GM19328 (cell line): Measurements from ENCODE around the gene ZFP91.
"Not testable (repeated sequence)": the region's sequence is repeated elsewhere in the genome, so short reads cannot be mapped to it uniquely, and the experiment has no call there.

ENCODE experiments used
- ATAC-seq: cut with Tn5 transposase; IDR thresholded peaks from one replicate; pipeline ENCODE4 v1.9.1; 2021; ENCODE audit warnings: mild to moderate bottlenecking, moderate library complexity; ENCODE audit not compliant: unreplicated experiment

The ZFP91 gene

DNA sequence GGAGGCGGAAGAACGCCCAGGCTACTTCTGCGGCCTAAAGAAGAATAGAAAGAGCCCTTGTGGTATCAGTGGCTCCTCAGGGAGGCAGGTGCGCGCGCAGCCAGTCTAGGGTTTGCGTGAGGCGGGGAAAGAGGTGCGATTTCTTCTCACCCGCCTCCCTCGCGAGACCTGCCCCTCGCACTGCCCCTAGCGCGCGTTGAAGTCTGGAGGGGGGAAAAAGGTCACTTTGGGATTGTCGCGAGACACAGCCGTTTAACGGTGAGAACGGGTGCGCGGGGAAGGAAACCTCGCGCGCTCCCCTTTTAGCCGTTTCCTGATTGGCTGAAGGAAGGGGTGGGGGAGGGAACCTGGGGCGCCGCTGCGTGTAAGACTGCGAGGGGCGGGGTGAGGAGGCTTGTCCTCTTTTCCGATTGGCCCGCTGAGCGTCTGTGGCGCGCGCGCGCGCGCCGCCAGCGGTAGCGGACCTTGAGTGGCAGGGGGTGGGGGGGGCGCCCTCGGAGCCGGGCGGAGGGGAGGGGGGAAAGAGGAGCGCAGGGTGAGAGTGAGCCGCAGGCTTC, at the start of gene ZFP91:
Gene ZFP91, plus strand, starts transcription at position 429 of the 557 bp plus-strand sequence. CDS start 219 bp downstream, outside the sequence.
- ATAC-seq: peak; percentile 31

- no peak for ATAC-seq
These were observed 48.6 kb upstream of the ZFP91 start for GRCh38 chr11:58530236-58530635.

DNA sequence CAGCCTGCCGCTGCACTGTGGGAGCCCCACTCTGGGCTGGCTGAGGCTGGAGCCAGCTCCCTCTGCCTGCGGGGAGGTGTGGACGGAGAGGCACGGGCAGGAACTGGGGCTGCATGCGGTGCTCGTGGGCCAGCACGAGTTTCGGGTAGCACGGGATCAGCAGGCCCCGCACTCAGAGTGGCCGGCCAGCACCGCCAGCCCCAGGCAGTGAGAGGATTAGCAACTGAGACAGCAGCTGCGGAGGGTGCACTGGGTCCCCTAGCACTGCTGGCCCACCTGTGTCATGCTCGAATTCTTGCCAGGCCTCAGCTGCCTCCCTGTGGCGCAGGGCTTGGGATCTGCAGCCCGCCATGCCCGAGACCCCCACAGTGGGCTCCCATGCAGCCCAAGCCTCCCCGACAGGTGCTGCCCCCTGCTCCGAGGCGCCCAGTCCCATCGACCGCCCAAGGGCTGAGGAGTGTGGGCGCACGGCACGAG, 47.0 kb upstream of the ZFP91 start:
- no peak for ATAC-seq

- no peak for ATAC-seq
These were observed 32.0 kb upstream of the ZFP91 start for GRCh38 chr11:58546841-58547240.

- ATAC-seq: no peak
These were observed 29.2 kb upstream of the ZFP91 start for GRCh38 chr11:58549644-58550043.

DNA sequence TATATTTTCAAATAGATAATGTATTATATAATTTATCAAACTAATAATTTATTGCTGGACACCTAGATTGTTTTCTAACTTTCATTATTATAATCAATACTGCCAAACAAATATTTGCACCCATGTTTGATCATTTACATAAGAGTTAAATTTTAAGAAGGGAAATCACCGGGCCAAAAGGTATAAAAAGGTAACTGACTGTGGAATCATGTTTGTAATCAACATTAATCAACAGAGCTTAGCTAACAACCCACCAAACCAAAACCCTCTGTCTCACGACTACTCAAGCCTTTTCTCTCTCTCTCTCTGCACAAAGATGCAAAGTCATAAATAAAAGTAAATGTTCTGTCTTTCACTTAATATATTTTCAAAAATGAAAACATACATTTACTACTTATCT, 18.0 kb upstream of the ZFP91 start:
- ATAC-seq: no peak

DNA sequence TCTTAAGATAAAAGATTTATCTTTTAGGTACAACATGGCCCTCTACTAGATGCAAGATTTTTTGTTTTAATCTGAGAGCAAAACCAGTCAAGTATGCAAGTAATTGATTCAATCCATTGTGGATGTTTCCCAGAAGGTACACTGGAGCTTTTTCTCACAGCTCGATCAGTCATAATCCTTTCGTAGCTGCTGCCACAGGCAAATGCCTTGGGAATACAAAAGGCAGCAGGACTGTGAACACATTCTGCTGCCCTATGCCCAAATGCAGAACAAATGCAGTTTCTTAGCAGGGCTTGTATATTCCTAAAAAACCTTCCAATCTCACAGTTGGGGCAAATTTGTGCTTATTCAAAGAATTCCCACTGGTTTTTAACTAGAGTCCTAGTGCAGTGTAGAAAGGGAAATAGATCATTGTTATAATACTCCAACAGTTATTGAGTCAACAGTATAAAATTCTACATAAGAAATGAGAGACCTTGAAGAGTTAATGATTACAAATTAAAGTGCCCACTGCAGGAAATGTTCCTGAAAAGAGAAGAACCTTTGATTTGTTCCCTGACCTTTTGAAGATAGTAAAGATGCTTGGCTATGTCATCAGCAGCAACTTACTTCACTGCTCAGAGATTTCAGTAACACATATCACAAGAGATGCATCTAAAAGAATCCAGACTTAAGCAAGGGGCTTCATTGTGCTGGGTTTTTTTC, 17.3 kb upstream of the ZFP91 start:
- no peak for ATAC-seq

GRCh38 chr11:58562375-58562800, 16.5 kb upstream of the ZFP91 start:
- ATAC-seq: no peak

DNA sequence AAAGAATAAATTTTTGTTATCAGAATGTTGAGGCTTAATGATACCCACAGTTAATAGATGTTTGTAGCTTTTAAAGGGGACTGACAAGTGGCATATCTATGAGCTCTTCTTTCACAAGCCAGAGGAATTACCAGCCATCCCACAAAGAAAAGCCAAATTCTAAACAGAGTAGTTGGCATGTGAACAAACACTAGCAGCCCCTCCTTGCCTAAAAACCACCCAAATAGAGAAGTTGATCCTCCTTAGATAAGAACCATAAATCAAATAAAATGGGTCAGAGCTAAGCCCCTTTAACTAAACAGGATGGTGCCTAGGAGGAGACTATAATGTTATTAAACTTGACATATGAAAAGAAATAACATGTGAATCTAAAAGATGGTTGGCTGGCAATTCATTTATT, 14.6 kb upstream of the ZFP91 start:
- ATAC-seq: no peak

- peak; percentile 85 for ATAC-seq
These were observed 10.9 kb upstream of the ZFP91 start for GRCh38 chr11:58567889-58568512.

GRCh38 chr11:58572906-58573305, 6.0 kb upstream of the ZFP91 start:
- not testable (repeated sequence) for ATAC-seq

- no peak for ATAC-seq
These were observed 5.3 kb upstream of the ZFP91 start for GRCh38 chr11:58573451-58574104.

DNA sequence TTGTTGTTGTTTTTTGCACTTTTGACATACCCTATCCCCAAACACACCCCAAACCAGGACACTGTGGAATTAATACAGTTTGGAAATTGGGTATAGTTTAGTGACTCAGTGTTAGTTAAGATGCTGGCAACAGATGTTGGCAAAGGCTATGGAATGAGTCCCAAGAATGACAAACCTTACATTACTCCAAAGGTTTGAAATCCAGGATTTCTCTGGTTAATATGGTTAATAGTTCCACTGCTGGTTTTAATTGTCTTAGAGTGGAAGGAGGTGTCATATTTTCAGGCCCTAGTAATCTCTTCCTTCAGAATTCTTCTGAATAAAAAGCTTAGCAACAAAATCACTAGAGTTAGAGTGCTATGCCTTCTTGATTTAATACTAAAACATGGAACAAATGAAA, 4.0 kb upstream of the ZFP91 start:
- no peak for ATAC-seq

DNA sequence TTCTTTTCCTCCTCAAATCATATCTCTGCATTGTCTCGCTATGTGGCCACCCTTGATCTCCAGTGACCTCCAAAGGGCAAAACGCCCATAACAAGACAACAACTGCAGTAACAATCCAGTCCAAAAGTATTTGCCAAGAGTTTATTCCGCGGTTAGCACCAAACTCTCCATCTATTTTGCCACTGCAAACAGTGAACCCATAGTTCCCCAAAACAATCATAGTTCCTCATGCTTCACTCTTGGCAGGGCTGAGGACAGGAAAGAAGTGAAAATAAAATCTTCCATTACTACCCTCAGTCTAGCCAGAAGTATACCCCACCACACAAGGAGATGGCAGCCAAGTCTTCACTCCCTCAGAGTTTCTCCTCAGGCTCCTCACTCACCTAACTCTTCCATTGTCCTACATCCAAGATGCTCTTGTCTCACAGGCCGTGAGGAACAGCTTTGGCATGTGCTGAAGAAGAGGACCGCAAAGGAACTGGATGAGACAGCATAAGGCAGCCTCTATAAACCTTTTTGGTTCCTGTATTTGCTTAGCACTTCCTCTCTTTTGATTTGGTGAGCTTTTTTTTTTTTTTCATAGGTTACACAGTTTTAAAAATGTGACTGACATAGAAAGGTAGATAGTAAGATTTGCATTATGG, 3.4 kb upstream of the ZFP91 start, which contains the start of gene LPXN:
Gene LPXN, minus strand, starts transcription at position 480 of the 644 bp plus-strand sequence. Its CDS starts 84 bp downstream, at position 396.
- no peak for ATAC-seq

DNA sequence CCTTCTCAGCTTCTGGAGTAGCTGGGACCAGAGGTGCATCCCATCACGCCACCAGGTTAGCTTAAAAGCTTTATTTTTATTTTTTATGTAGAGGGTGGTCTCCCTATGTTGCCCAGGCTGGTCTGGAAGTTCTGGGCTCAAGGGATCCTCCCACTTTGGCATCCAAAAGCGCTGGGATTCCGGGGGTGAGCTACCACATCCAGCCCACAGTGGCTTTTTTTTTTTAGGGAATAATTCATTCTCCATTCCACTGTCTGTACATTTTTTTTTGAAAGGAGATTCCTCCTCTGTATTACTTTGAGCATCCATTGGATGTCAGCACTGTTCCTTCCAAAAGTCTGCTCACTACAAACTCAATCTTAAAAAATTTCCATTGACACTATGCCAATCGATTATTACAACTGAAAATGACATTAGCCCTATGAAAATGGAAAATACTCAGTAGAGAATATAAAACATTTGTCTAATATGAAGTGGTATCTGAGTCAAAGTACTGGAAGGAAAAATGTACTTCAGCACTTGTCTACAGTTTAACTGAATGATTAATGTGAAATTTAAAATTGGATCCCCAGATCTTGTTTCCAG, 1.9 kb upstream of the ZFP91 start:
- no peak for ATAC-seq

DNA sequence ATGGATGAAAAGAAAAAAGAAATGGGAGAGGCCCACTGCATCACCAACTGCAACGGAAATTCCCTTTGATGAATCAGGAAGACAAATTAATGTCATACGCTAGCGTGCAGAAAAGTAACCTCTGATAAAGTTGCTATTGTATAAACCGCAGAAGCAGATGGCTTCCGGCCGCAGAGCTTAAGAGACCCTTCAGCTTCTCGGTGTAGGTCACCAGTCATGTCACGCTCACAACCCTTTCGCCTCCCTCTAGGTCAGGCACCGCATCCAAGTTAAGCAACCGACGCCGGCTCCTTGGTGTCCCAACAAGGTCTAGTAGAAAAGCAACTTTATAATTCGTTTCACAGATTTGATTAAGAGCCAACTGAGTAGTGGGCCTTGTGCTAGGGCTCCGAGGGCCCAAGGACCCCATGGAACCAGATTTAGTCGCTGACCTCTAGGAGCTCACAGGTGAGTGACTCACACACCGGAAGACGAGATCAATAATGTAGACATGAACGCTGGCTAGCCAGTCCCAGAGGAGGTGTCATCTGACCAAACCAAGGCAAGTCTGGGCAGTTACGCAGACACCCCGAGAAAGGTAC, 1.2 kb upstream of the ZFP91 start:
- ATAC-seq: peak; percentile 43

- ATAC-seq: no peak
These were observed 678 bp upstream of the ZFP91 start for GRCh38 chr11:58578136-58578634.

DNA sequence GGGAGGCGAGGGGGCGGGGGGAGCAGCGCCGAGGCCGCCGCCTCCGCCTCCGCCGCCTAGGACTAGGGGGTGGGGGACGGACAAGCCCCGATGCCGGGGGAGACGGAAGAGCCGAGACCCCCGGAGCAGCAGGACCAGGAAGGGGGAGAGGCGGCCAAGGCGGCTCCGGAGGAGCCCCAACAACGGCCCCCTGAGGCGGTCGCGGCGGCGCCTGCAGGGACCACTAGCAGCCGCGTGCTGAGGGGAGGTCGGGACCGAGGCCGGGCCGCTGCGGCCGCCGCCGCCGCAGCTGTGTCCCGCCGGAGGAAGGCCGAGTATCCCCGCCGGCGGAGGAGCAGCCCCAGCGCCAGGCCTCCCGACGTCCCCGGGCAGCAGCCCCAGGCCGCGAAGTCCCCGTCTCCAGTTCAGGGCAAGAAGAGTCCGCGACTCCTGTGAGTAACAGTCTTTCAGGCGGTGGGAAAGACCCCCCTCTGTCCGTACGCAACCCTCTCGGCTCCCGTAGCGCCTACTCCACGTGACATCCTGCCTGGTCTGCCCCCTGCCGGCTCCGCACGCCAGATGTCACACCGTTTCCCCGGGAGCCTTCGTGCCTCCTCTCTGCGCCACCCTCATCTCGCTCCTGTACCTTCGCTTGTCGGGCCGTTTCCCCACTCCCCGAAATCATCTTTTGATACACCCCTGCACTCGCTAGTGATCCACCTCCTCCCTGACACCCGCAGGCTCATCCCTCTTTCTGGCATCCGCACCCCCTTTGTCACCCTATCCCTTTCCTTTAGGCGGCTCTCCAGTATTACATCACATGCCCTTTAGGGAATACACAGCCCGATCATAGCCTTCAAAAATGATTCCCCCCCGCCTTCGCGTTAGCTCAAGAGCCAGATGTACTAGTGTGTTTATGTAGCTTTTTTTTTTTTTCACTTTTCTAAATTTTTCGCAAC, 598 bp downstream of the ZFP91 start:
- ATAC-seq: peak; percentile 33

DNA sequence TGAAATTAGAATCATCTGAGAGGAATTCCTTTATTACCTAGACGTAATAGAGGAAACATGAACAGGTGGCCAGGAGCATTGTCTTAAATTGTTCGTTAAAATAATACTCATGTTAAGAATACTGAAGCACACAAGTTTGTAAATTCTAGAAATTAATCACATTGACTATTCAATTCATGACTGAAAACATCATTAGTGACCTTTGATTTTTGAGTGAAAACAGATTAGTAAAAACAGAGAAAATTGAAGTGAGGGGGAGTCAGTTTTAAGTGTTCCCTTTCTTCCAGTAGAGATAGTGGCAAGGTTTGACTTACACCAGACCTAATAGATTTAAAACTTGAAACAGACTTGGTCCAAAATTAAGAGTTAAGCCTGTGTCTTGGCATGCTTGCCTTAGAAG, 1.4 kb downstream of the ZFP91 start:
- no peak for ATAC-seq
